Activated CD8-positive, alpha-beta T cell treated with anti-CD3 and anti-CD28 coated beads, Interleukin-2, amount 10 ng/mL, durations not matched to agents 7 days and 5 days (primary cell): ENCODE measurements around the gene DPP10. TPM values are rescaled to one million over a fixed set of nuclear protein-coding genes. Genes with fewer than 3 reads are reported as not detected.

Experiments used
- ATAC-seq: fragments of 150-1000 bp; cut with Tn5 transposase; one replicate; pipeline ENCODE4 v1.10.0; 2021; ENCODE audit warnings: moderate library complexity
- CTCF ChIA-PET: fragments of 350-600 bp; sonication (Branson Sonifier 250); formaldehyde crosslinking; loops from one replicate; lab custom pipeline; 2021; ENCODE audit warnings: antibody characterized with exemption; lab: Charles Lee
- POLR2A ChIA-PET: fragments of 350-600 bp; sonication (Branson Sonifier 250); formaldehyde crosslinking; loops from one replicate; lab custom pipeline; 2021; ENCODE audit warnings: antibody characterized with exemption; lab: Charles Lee
- DNase-seq: peaks from one replicate; pipeline ENCODE4 v3.0.0-alpha.2; 2020
- H3K27ac Mint-ChIP-seq: one replicate; pipeline ENCODE4 v1.8.0; 2021; ENCODE audit warnings: mild to moderate bottlenecking, mixed read lengths
- H3K27me3 Mint-ChIP-seq: one replicate; pipeline ENCODE4 v1.8.0; 2021; ENCODE audit warnings: low read depth, mixed read lengths
- H3K36me3 Mint-ChIP-seq: one replicate; pipeline ENCODE4 v1.8.0; 2021; ENCODE audit warnings: low read depth, mixed read lengths
- H3K4me1 Mint-ChIP-seq: one replicate; pipeline ENCODE4 v1.8.0; 2021; ENCODE audit warnings: low read depth, mixed read lengths
- H3K4me3 Mint-ChIP-seq: one replicate; pipeline ENCODE4 v1.8.0; 2021; ENCODE audit warnings: mild to moderate bottlenecking, mixed read lengths
- H3K9me3 Mint-ChIP-seq: one replicate; pipeline ENCODE4 v1.8.0; 2022; ENCODE audit warnings: mixed read lengths; ENCODE audit not compliant: insufficient read depth
- total RNA-seq, 2 experiments: library from RNA; stranded (reverse); gene quantifications; one replicate each; pipeline ENCODE4 v1.2.3, GENCODE V29; 2021

DPP10 gene
- total RNA-seq, 2 experiments from 2014 or later = not detected

DNA sequence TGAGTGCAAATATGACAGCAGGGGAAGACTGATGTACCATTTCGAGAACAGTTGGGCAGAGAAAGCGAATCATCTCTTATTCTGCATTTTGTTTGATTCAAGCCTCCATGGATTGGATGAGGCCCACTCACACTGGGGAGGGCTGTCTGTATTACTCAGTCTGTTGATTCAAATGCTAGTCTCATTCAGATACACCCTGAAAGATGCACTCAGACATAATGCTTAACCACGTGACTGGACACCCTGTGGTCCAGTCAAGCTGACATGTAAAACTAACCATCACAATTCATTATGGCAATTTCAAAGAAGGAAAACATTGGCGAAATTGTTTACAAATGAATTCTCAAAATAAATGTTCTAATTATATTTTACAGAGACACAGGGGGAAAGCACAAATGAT, 1210.2 kb downstream of the DPP10 start:
- Mint-ChIP-seq H3K27ac (no peak overlapping the region), H3K4me1 (no peaks in the 10 kb centered on the region), H3K36me3 (no peaks in the 10 kb centered on the region), H3K9me3 (no peaks in the 10 kb centered on the region), H3K27me3 (no peaks in the 10 kb centered on the region), H3K4me3 (no peak overlapping the region)
- ChIA-PET CTCF (no interaction called here), POLR2A (no interaction called here)
- no peak for DNase-seq
- no peak for ATAC-seq

DNA sequence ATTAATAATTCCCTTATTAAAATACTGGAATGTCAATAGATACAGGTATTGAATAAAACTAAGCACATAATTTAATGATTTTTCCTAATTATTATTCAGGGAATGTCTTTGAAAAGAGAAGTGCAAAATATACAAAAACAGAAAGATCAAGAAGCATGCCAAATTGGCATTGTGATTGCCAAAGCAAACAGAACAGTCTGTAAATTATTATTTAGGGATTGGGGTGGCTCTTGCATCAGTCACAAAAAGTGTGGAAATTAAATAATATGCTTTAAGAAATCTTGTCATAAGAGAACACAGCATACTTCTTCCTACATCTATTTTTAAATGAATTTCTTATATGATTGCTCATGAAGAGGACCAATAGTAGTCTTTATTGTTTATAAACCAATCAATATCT, 1211.9 kb downstream of the DPP10 start:
- H3K27me3 Mint-ChIP-seq = no peaks in the 10 kb centered on the region
- ChIA-PET POLR2A (no interaction called here), CTCF (no interaction called here)
- H3K9me3 Mint-ChIP-seq = peaks cover 4% of the 10 kb centered on the region
- DNase-seq (no peak), ATAC-seq (no peak)
- no peak overlapping the region for H3K4me3 Mint-ChIP-seq
- no peaks in the 10 kb centered on the region for H3K4me1 Mint-ChIP-seq
- no peaks in the 10 kb centered on the region for H3K36me3 Mint-ChIP-seq
- no peak overlapping the region for H3K27ac Mint-ChIP-seq

DNA sequence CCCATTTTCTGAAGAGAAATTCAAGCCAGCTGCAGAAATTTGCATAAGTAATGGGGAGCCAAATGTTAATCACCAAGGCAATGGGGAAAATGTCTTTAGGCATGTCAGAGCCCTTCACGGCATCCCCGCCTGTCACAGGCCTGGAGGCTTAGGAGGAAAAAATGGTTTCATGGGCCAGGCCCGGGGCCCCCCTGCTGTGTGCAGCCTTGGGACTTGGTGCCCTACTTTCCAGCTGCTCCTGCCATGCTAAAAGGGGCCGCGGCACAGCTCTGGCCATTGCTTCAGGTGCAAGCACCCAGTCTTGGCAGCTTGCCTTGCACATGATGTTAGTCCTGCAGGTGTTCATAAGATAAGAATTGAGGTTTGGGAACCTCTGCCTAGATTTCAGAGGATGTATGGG, 1235.7 kb downstream of the DPP10 start:
- ATAC-seq (no peak), DNase-seq (no peak)
- no peaks in the 10 kb centered on the region for H3K36me3 Mint-ChIP-seq
- ChIA-PET POLR2A (no interaction called here), CTCF (no interaction called here)
- H3K27me3 Mint-ChIP-seq = no peaks in the 10 kb centered on the region
- no peaks in the 10 kb centered on the region for H3K4me1 Mint-ChIP-seq
- no peak overlapping the region for H3K27ac Mint-ChIP-seq
- H3K9me3 Mint-ChIP-seq = peaks cover 23% of the 10 kb centered on the region
- no peak overlapping the region for H3K4me3 Mint-ChIP-seq

DNA sequence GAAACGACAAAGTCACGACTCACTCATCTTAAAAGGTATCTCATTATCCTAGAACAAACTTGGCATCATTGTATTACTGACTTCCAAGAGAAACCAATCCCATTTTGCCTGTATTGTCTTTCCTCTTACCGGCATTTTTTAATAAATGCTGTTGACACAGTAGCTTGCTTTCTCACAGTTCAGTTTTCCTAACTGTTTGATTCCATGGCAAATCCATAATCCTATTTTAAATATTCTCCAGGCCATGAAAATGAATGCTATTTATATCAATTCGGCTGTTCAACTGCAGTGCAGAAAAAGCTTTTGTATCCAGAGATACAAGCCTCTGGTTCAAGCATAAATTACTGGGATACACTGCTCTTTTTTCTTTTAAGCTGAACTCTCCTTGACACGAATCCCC, 1241.9 kb downstream of the DPP10 start:
- Mint-ChIP-seq H3K27ac (no peak overlapping the region), H3K27me3 (no peaks in the 10 kb centered on the region), H3K36me3 (no peaks in the 10 kb centered on the region), H3K4me1 (no peaks in the 10 kb centered on the region), H3K9me3 (peaks cover 12% of the 10 kb centered on the region), H3K4me3 (no peak overlapping the region)
- ChIA-PET POLR2A (no interaction called here), CTCF (no interaction called here)
- no peak for ATAC-seq
- no peak for DNase-seq

DNA sequence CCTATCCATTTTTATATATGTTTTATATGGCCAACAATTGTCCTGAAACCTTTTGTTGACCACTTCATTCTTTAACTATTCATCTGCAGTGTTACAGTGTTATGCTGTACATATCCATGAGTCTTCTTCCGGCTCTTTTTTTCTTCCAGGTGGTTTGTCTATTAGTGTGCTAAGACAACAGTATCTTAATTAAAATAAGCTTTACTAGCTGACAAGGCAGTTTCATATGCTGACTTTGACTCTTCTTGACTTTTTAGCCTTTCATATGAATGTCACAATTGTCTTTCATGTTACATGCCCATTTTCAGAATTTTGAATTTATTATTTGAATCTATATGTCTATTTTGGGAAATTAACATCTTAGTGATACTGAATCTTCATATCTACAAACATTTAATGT, 1249.0 kb downstream of the DPP10 start:
- ChIA-PET POLR2A (no interaction called here), CTCF (no interaction called here)
- Mint-ChIP-seq H3K4me3 (no peak overlapping the region), H3K36me3 (no peaks in the 10 kb centered on the region), H3K27ac (no peak overlapping the region), H3K27me3 (no peaks in the 10 kb centered on the region), H3K9me3 (peaks cover 19% of the 10 kb centered on the region), H3K4me1 (no peaks in the 10 kb centered on the region)
- no peak for DNase-seq
- ATAC-seq = no peak

GRCh38 chr2:115694651-115695050, 1252.2 kb downstream of the DPP10 start:
- Mint-ChIP-seq H3K27me3 (no peaks in the 10 kb centered on the region), H3K4me1 (no peaks in the 10 kb centered on the region), H3K9me3 (peaks cover 23% of the 10 kb centered on the region), H3K36me3 (no peaks in the 10 kb centered on the region), H3K27ac (no peak overlapping the region), H3K4me3 (no peak overlapping the region)
- ATAC-seq = no peak
- DNase-seq = no peak
- ChIA-PET CTCF (no interaction called here), POLR2A (no interaction called here)

- ATAC-seq (no peak), DNase-seq (no peak)
- no peaks in the 10 kb centered on the region for H3K36me3 Mint-ChIP-seq
- H3K4me3 Mint-ChIP-seq = no peak overlapping the region
- POLR2A ChIA-PET = no interaction called here
- CTCF ChIA-PET = no interaction called here
- H3K4me1 Mint-ChIP-seq = no peaks in the 10 kb centered on the region
- H3K27me3 Mint-ChIP-seq = no peaks in the 10 kb centered on the region
- H3K27ac Mint-ChIP-seq = no peak overlapping the region
- H3K9me3 Mint-ChIP-seq = peaks cover 24% of the 10 kb centered on the region
Observed at GRCh38 chr2:115733190-115733775, 1290.8 kb downstream of the DPP10 start.

DNA sequence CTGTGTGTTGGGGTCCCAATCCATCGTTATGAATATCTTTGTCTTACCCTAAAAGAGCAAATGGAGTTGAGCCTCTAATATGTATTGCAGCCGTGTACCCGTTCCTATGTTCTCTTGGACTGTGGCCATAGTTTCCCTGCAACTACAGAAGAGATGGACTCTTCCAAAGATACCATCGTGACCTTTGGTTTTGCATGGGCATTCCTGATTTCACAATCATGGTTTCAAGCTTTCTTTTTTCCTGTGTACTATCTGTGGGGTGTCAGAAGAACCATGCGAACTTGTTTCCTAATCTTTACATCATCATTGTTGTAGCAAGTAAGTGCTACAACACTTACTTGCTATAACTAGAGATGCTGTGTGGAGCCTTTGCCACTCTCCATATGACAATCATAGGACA, 1295.7 kb downstream of the DPP10 start:
- no peak overlapping the region for H3K4me3 Mint-ChIP-seq
- no peak overlapping the region for H3K27ac Mint-ChIP-seq
- POLR2A ChIA-PET = no interaction called here
- no peaks in the 10 kb centered on the region for H3K4me1 Mint-ChIP-seq
- peaks cover 18% of the 10 kb centered on the region for H3K9me3 Mint-ChIP-seq
- no peaks in the 10 kb centered on the region for H3K27me3 Mint-ChIP-seq
- H3K36me3 Mint-ChIP-seq = no peaks in the 10 kb centered on the region
- CTCF ChIA-PET = no interaction called here
- ATAC-seq (no peak), DNase-seq (no peak)

- ChIA-PET CTCF (no interaction called here), POLR2A (no interaction called here)
- DNase-seq = no peak
- H3K9me3 Mint-ChIP-seq = peaks cover 26% of the 10 kb centered on the region
- no peaks in the 10 kb centered on the region for H3K36me3 Mint-ChIP-seq
- no peak overlapping the region for H3K27ac Mint-ChIP-seq
- ATAC-seq = no peak
- H3K27me3 Mint-ChIP-seq = no peaks in the 10 kb centered on the region
- H3K4me1 Mint-ChIP-seq = no peaks in the 10 kb centered on the region
- H3K4me3 Mint-ChIP-seq = no peak overlapping the region
Observed at GRCh38 chr2:115739574-115739973, 1297.1 kb downstream of the DPP10 start.

DNA sequence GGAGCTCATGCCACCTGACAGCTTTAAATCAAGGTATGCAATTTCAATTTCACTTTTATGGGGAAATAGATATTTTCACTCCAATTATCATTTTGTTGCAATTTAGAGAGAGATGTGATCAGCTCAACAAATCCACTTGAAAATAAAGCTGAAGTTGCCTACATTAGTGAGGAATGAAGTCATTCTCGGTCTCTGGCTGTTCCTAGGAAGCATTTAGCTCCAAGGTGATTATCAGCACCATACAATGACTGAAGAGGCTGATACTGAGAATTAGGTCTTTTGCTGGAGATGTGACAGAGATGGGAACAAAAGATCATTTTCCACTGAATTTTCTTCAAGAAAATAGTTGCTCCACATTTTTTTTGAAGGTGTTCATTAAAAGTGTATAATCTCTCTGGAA, 1303.7 kb downstream of the DPP10 start:
- Mint-ChIP-seq H3K27ac (no peak overlapping the region), H3K36me3 (no peaks in the 10 kb centered on the region), H3K27me3 (no peaks in the 10 kb centered on the region), H3K4me3 (no peak overlapping the region), H3K4me1 (no peaks in the 10 kb centered on the region), H3K9me3 (peaks cover 15% of the 10 kb centered on the region)
- DNase-seq = no peak
- ATAC-seq = no peak
- ChIA-PET CTCF (no interaction called here), POLR2A (no interaction called here)

DNA sequence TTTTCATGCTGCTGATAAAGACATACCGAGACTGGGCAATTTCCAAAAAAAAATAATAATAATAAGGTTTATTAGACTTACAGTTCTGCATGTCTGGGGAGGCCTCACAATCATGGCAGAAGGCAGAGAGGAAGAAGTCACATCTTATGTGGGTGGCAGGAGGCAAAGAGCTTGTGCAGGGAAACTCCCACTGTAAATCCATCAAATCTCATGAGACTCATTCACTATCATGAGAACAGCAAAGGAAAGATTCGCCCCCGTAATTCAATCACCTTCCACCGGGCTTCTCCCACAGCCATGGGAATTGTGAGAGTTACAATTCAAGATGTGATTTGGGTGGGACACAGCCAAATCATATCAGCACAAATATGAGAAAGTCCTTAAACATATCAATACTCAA, 1314.8 kb downstream of the DPP10 start:
- H3K36me3 Mint-ChIP-seq = no peaks in the 10 kb centered on the region
- DNase-seq (no peak), ATAC-seq (no peak)
- ChIA-PET POLR2A (no interaction called here), CTCF (no interaction called here)
- no peak overlapping the region for H3K4me3 Mint-ChIP-seq
- H3K9me3 Mint-ChIP-seq = peaks cover 14% of the 10 kb centered on the region
- no peak overlapping the region for H3K27ac Mint-ChIP-seq
- no peaks in the 10 kb centered on the region for H3K4me1 Mint-ChIP-seq
- H3K27me3 Mint-ChIP-seq = no peaks in the 10 kb centered on the region

GRCh38 chr2:115763601-115764000, 1321.2 kb downstream of the DPP10 start:
- ChIA-PET POLR2A (no interaction called here), CTCF (no interaction called here)
- no peaks in the 10 kb centered on the region for H3K4me1 Mint-ChIP-seq
- H3K27me3 Mint-ChIP-seq = no peaks in the 10 kb centered on the region
- no peak overlapping the region for H3K4me3 Mint-ChIP-seq
- H3K9me3 Mint-ChIP-seq = peaks cover 12% of the 10 kb centered on the region
- H3K36me3 Mint-ChIP-seq = no peaks in the 10 kb centered on the region
- DNase-seq = no peak
- no peak overlapping the region for H3K27ac Mint-ChIP-seq
- no peak for ATAC-seq

DNA sequence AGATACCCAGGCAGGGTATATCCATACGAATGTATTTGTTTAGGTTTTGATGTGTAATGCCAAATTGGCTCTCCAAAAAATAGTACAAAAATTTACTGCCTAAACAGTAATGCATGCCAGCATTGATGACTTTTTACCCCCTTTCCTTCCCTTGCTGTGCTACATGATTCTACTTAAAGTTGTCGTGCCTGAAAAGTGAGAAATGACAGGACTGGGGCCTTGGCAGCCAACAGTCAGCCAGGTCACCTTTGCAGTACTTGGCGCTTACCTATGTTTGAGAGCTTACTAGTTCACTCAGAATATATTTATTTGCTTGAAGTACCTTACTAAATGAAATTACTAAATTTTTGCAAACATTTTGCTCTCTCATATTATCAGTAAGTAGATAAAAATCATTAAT, 1329.1 kb downstream of the DPP10 start:
- no peaks in the 10 kb centered on the region for H3K4me1 Mint-ChIP-seq

More for the DNA sequence above, 1329.1 kb downstream of the DPP10 start:
- Mint-ChIP-seq H3K27ac (no peak overlapping the region), H3K9me3 (peaks cover 3% of the 10 kb centered on the region), H3K36me3 (no peaks in the 10 kb centered on the region), H3K4me3 (no peak overlapping the region), H3K27me3 (no peaks in the 10 kb centered on the region)
- ChIA-PET CTCF (no interaction called here), POLR2A (no interaction called here)
- no peak for ATAC-seq
- no peak for DNase-seq
